HepG2 (cell line): ENCODE data around the gene HOXD4. TPM values are rescaled to one million over a fixed set of nuclear protein-coding genes. Genes with fewer than 3 reads are reported as not detected.
A peak's percentile ranks its signal among the peaks of the same experiment; 100 is the strongest.

Experiments used
- ARID3A ChIP-seq: IDR thresholded peaks from 2 replicates; pipeline ENCODE4 v1.6.1; 2012; ENCODE audit warnings: low read depth, low read length, improper control_type of control experiment
- BATF2 ChIP-seq: sonication (generic); formaldehyde crosslinking; IDR thresholded peaks from 2 replicates; pipeline ENCODE4 v1.8.0; 2022; ENCODE audit warnings: mild to moderate bottlenecking, missing genetic modification reagents, moderate library complexity
- DR1 ChIP-seq: sonication (generic); formaldehyde crosslinking; IDR thresholded peaks from 2 replicates; pipeline ENCODE4 v1.8.0; 2021; ENCODE audit warnings: mild to moderate bottlenecking, missing genetic modification reagents, inconsistent platforms
- ELF3 ChIP-seq: IDR thresholded peaks from 2 replicates; pipeline ENCODE4 v1.6.1; 2016; ENCODE audit warnings: missing genetic modification reagents, missing compliant biosample characterization
- FOXK2 ChIP-seq: fragments of 450-650 bp; IDR thresholded peaks from 2 replicates; pipeline ENCODE4 v1.6.1; 2016
- HNF1B ChIP-seq: sonication (generic); formaldehyde crosslinking; IDR thresholded peaks from 2 replicates; pipeline ENCODE4 v1.5.1; 2020; ENCODE audit warnings: mild to moderate bottlenecking, moderate library complexity, missing genetic modification reagents
- IRF1 ChIP-seq: sonication (generic); formaldehyde crosslinking; IDR thresholded peaks from 2 replicates; pipeline ENCODE4 v1.4.0; 2020; ENCODE audit warnings: low read depth, mild to moderate bottlenecking, missing genetic modification reagents
- KMT2B ChIP-seq: IDR thresholded peaks from 2 replicates; pipeline ENCODE4 v1.6.1; 2016; ENCODE audit warnings: missing genetic modification reagents, missing compliant biosample characterization
- MTF2 ChIP-seq: sonication (generic); formaldehyde crosslinking; IDR thresholded peaks from 2 replicates; pipeline ENCODE4 v1.5.0; 2020; ENCODE audit warnings: missing genetic modification reagents, borderline replicate concordance
- NONO ChIP-seq, 2 experiments: fragments of 450-650 bp in 1 of 2; sonication (generic) in 1 of 2; formaldehyde crosslinking in 1 of 2; IDR thresholded peaks in 1 of 2; conservative IDR thresholded peaks in 1 of 2; 2 replicates each; pipeline versions ENCODE4 v1.6.1 to v1.8.0; 2017 to 2022; ENCODE audit warnings: mild to moderate bottlenecking in 1 of 2, missing genetic modification reagents in 1 of 2, moderate library complexity in 1 of 2
- NRL ChIP-seq: sonication (generic); formaldehyde crosslinking; IDR thresholded peaks from 2 replicates; pipeline ENCODE4 v1.5.0; 2020; ENCODE audit warnings: missing genetic modification reagents, mild to moderate bottlenecking, moderate library complexity, borderline replicate concordance
- RAD51 ChIP-seq: fragments of 450-650 bp; IDR thresholded peaks from 2 replicates; pipeline ENCODE4 v1.6.1; 2016; ENCODE audit warnings: borderline replicate concordance
- RBFOX2 ChIP-seq: fragments of 200-400 bp; formaldehyde crosslinking; IDR thresholded peaks from 2 replicates; pipeline ENCODE4 v1.6.1; 2017; ENCODE audit warnings: low read depth, mild to moderate bottlenecking, low read length
- RFXANK ChIP-seq: IDR thresholded peaks from 2 replicates; pipeline ENCODE4 v1.6.1; 2016
- SKIL ChIP-seq: sonication (generic); formaldehyde crosslinking; IDR thresholded peaks from 2 replicates; pipeline ENCODE4 v1.8.0; 2022; ENCODE audit warnings: missing genetic modification reagents, mild to moderate bottlenecking, moderate library complexity, borderline replicate concordance
- SPEN ChIP-seq: sonication (generic); formaldehyde crosslinking; IDR thresholded peaks from 2 replicates; pipeline ENCODE4 v1.5.1; 2020; ENCODE audit warnings: low read depth, mild to moderate bottlenecking, missing genetic modification reagents
- ZFP37 ChIP-seq: sonication (generic); formaldehyde crosslinking; IDR thresholded peaks from 2 replicates; pipeline ENCODE4 v1.4.0; 2020; ENCODE audit warnings: missing genetic modification reagents, borderline replicate concordance
- ZNF354B ChIP-seq: sonication (generic); formaldehyde crosslinking; IDR thresholded peaks from 2 replicates; pipeline ENCODE4 v1.8.0; 2022; ENCODE audit warnings: mild to moderate bottlenecking, missing genetic modification reagents
- ZNF572 ChIP-seq: sonication (generic); formaldehyde crosslinking; IDR thresholded peaks from 2 replicates; pipeline ENCODE4 v1.5.1; 2020; ENCODE audit warnings: mild to moderate bottlenecking, missing genetic modification reagents
- ZNF691 ChIP-seq: sonication (generic); formaldehyde crosslinking; IDR thresholded peaks from 2 replicates; pipeline ENCODE4 v1.4.0; 2020; ENCODE audit warnings: missing genetic modification reagents, low read depth, mild to moderate bottlenecking, borderline replicate concordance
- polyA plus RNA-seq, 8 experiments: library from polyadenylated mRNA; depleted of rRNA in 3 of 8; stranded (reverse) in 7 of 8; unstranded in 1 of 8; fragments of >200 nt; fragmentation: Illumina TruSeq in 4 of 8; extraction: Trizol in 4 of 8; gene quantifications; 2 replicates each; pipeline versions ENCODE4 v1.2.1 to v1.2.3, GENCODE V29; 2011 to 2016; ENCODE audit warnings: low read depth in 4 of 8, missing spikeins in 1 of 8, mixed read lengths in 1 of 8; ENCODE audit not compliant: insufficient read depth in 1 of 8
- total RNA-seq, 5 experiments: library from RNA; depleted of rRNA; stranded (reverse); fragments of >200 nt; fragmentation: Illumina TruSeq; extraction: Trizol; gene quantifications; 2 replicates each; pipeline ENCODE4 v1.2.3, GENCODE V29; 2016; ENCODE audit warnings: low read depth in 1 of 5

HOXD4 gene
- total and polyA plus RNA-seq, 2 of the 13 experiments (the other 11 are each of a cell fraction or from before 2014, with no cell fraction given) = not detected

- TF ChIP-seq NRL (CRISPR knock-in tag) (no peak; the same call in 1 of the 2 replicates), KMT2B (no peak), HNF1B (CRISPR knock-in tag) (no peak), MTF2 (CRISPR knock-in tag) (peak; percentile 30; the same call in 1 of the 2 replicates), ELF3 (peak; percentile 27; the same call in 1 of the 2 replicates), ZNF691 (no peak), SKIL (CRISPR knock-in tag) (no peak), FOXK2 (no peak), RBFOX2 (peak; percentile 41; the same call in 1 of the 2 replicates), IRF1 (no peak), ARID3A (no peak), ZFP37 (no peak), RFXANK (CRISPR knock-in tag) (no peak), DR1 (CRISPR knock-in tag) (no peak), BATF2 (CRISPR knock-in tag) (no peak), ZNF354B (CRISPR knock-in tag) (no peak), ZNF572 (CRISPR knock-in tag) (no peak), NONO (IDR thresholded peaks at IDR 0.05) (no peak), NONO (CRISPR knock-in tag; conservative IDR thresholded peaks at IDR 0.05) (no peak), SPEN (CRISPR knock-in tag) (no peak), RAD51 (no peak)
Measured at GRCh38 chr2:176159663-176160250, 8.4 kb downstream of the HOXD4 start (continued).
